Glomerular visceral epithelial cell (primary cell): ENCODE data around the gene INSR.

Experiments
- DNase-seq: peaks from one replicate; pipeline ENCODE4 v3.0.0-alpha.2; 2016; ENCODE audit errors: extremely low spot score

Gene INSR

GRCh38 chr19:7140137-7140536 is 154.1 kb downstream of the INSR start:
- no peak for DNase-seq

GRCh38 chr19:7139095-7139494 is 155.1 kb downstream of the INSR start:
- no peak for DNase-seq

- no peak for DNase-seq
These were observed 155.8 kb downstream of the INSR start for GRCh38 chr19:7138402-7138801.

GRCh38 chr19:7137120-7137519 is 157.1 kb downstream of the INSR start:
- no peak for DNase-seq

GRCh38 chr19:7132054-7132453 is 162.2 kb downstream of the INSR start:
- DNase-seq, result no peak

DNA sequence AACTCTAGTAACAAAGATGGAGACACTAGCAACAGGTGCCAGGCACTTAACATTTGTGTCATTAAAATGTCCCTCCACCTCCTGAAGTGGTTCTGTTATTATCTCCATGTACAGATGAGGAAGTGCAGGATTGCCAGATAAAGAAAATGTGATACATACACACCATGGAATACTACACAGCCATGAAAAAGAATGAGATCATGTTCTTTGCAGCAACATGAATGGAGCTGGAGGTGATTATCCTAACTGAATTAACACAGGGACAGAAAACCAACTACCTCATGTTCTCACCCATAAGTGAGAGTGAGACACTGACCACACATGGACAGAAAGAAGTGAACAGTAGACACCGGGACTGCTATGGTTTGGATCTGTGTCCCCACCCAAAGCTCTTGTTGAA is 164.2 kb downstream of the INSR start:
- DNase-seq, result no peak

DNA sequence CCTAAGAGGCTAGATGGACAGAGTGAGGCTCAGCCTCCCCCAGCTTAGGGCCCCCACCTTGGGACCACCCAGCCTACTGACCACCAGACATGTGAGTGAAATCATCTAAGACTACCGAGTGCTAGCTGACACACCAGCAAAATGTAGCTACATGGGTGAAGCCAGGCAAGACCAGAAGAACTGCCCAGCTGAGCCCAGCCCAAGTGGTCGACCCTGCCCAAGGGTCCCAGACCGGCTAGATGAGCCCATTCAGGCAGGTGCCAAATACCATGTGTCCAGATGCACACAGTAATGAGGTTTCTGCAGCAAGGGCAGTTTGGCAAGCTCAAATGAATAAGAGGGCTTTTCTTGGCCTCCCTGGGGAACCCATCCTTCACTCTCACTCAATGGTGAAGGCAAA is 168.1 kb downstream of the INSR start:
- no peak for DNase-seq

DNA sequence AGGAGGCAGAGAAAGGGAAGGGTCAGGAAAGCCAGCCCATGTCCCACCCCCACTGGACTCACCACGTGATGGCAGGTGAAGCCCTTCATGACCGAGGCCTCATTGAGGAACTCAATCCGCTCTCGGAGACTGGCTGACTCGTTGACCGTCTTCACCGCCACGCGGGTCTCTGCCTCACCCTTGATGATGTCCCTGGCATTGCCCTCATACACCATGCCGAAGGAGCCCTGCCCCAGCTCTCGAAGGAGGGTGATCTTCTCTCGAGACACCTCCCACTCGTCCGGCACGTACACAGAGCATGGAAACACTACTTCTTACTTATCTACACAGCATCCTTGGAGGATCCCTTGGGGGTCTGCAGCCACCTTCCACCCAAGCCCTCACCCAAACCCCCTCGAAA is 169.0 kb downstream of the INSR start:
- no peak for DNase-seq

GRCh38 chr19:7124782-7125181 is 169.4 kb downstream of the INSR start:
- no peak for DNase-seq

GRCh38 chr19:7122701-7123100 is 171.5 kb downstream of the INSR start:
- DNase-seq, result no peak

GRCh38 chr19:7120499-7120898 is 173.7 kb downstream of the INSR start:
- no peak for DNase-seq

DNA sequence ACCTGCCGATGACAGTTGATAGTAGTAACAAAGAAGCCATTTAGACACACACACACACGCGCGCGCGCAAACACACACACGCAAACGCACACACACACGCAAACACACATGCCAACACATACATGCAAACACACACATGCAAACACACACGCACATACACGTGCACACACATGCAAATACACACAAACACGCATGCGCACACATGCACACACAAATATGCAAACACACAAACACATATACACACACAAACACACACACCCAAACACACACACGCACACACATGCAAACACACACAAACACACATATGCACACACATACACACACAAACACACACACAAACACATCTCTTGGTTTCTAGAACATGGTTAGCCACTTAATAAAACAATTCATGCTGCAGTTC is 174.6 kb downstream of the INSR start:
- no peak for DNase-seq

DNA sequence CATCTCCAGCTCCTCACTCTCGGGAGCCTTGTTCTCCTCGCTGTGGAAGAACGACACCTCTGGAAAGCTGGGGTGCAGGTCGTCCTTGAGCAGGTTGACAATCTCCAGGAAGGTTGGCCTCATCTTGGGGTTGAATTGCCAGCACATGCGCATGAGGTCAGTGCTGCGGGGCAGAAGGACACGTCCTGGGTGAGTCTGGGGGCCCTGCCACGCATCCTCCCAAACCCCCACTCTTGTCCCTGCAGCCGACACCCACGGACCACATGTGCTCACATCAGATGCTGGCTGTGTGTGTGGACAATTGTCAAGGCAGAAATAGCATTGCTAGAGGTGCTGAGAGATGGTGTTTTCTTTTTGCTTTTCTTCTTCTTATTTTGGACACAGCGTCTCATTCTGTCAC is 177.0 kb downstream of the INSR start:
- no peak for DNase-seq

- DNase-seq, result no peak
These were observed 178.5 kb downstream of the INSR start for GRCh38 chr19:7115721-7116120.

DNA sequence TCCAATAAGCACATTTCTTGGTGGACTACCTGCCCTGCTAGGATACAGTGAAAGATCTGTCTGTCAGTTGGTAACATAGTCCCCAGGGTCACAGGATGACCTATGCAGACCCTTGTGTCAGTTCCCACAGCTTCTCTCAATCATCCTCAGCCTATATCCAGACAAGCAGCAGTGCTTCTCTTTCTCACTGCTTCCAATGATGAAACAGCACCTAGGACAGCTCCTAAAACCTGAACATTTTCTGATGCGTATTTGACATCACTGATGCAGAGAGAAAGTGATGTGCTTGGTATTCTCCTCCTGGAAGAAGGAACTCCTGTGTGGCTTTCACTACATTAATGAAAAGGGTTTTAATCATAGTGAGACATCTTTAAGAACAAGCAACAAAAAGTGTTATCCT is 181.0 kb downstream of the INSR start:
- no peak for DNase-seq

DNA sequence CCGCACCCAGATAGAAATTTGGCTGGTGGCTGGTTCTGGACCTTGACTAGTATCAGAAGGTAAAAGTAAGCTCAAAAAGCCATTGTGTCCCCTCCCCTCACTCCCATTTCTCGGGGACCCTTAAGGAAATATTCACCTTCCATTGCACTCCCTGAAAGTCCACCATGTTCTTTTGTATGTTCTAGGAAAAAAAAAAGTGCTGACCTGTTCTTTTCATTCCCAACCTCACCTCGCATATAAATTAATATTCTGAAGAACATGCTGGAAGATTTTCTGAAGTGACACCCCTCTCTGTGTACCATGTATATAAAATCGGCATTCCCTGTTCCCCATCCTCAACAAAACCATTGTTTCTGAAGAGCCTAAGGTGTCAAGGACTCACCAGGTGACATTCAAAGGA is 181.5 kb downstream of the INSR start:
- DNase-seq, result no peak

DNA sequence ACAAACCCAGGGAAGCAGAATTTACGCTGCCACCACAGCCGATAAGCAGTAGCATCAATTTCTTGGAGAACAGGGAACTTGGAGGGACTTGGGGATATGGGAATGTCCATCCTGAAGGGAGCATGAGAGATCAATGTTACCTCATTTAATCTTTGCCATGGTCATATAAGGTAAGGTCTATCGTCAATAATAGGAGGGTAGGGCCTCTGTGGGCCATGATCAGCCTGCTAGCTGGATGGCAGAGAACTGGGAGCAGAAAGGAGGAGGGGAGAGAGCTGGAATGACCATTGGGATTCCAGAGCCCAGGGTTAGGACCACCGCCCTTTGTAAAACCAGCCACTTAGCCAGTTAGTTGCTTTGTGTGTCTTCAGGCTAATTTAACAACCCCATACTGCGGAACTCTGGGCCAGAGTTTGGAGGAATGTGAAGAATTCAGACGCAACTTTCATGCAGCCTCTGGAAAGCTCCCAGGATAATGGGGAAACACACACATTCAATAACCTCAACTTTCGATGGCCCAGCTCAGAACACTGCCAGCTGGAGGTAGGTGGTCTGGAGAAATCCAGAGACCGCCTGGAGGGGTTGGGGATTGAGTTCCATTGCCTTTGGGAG is 184.4 kb downstream of the INSR start:
- no peak for DNase-seq

DNA sequence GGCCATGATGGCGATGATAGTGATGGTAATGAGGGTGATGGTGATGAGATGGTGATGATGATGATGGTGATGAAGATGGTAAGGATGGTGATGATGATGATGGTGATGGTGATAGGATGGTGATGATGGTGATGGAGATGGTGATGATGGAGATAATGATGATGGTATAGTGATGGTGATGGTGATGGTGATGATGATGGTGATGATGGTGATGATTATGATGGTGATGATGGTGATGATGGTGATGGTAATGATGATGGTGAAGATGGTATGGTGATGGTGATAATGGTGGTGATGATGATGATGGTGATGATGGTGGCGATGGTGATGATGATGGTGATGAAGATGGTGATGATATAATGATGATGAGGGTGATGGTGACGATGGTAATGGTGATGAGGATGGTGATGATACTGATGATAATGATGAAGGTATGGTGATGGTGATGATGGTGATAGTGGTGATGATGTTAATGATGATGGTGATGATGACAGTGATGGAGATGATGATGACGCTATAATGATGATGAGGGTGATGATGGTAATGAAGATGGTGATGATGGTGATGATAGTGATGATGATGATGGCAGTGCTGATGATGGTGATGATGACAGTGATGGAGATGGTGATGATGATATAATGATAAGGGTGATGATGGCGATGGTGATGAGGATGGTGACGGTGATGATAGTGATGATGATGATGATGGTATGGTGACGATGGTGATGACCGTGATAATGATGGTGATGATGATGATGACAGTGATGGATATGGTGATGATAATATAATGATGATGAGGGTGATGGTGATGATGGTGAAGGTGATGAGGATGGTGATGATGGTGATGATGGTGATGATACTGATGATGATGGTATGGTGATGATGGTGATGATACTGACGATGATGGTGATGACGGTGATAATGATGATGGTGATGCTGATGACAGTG is 187.2 kb downstream of the INSR start:
- no peak for DNase-seq

GRCh38 chr19:7104747-7105447 is 189.3 kb downstream of the INSR start:
- no peak for DNase-seq

GRCh38 chr19:7101498-7102253 is 192.5 kb downstream of the INSR start:
- DNase-seq, result no peak

DNA sequence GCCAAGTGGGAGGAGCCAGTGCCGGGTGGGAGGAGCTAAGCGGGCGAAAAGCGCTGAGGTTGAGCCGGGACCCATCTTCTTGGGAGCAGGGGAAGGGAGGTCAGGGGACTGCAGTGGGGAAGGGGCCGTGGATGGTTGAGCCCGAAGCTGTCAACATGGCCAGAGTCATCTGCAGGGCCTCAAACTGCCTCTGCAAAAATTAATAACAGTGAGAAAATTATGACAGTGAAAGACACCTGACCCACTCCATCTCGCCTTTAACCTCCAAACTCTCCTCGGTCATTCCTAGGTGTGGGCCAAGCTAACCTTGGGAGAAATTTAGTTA is 194.7 kb downstream of the INSR start:
- no peak for DNase-seq
